Mesenchymal stem cell (in vitro differentiated cells and primary cell): ENCODE measurements around the gene FUZ.
A peak's percentile ranks its signal among the peaks of the same experiment; 100 is the strongest.

Experiments used
- DNase-seq: peaks from one replicate; pipeline ENCODE4 v3.0.0-alpha.2; 2013
- H2AFZ ChIP-seq: one replicate; pipeline ENCODE4 v1.6.1; 2013; ENCODE audit warnings: low read depth, mild to moderate bottlenecking, control low read depth, inconsistent platforms, low read length, moderate library complexity
- H2AK5ac ChIP-seq: 2 replicates; pipeline ENCODE4 v1.6.1; 2013; ENCODE audit warnings: low read length, moderate library complexity, mild to moderate bottlenecking, inconsistent platforms; ENCODE audit not compliant: severe bottlenecking
- H2BK120ac ChIP-seq: one replicate; pipeline ENCODE4 v1.6.1; 2013; ENCODE audit warnings: low read depth, mild to moderate bottlenecking, inconsistent platforms, low read length, moderate library complexity
- H2BK12ac ChIP-seq, 2 experiments: one replicate each; pipeline ENCODE4 v1.6.1; 2013; ENCODE audit warnings: inconsistent platforms in 2 of 2, low read length in 2 of 2, mild to moderate bottlenecking in 2 of 2, moderate library complexity in 2 of 2, control low read depth in 1 of 2
- H2BK15ac ChIP-seq: one replicate; pipeline ENCODE4 v1.6.1; 2013; ENCODE audit warnings: mild to moderate bottlenecking, low read depth, inconsistent platforms; ENCODE audit not compliant: poor library complexity, severe bottlenecking
- H2BK5ac ChIP-seq: 2 replicates; pipeline ENCODE4 v1.6.1; 2013; ENCODE audit warnings: low read depth, mild to moderate bottlenecking, low read length, control low read depth, inconsistent platforms; ENCODE audit not compliant: poor library complexity, severe bottlenecking
- H3K14ac ChIP-seq, 2 experiments: one replicate each; pipeline ENCODE4 v1.6.1; 2013; ENCODE audit warnings: inconsistent platforms in 2 of 2, low read length in 2 of 2, control low read depth in 1 of 2, mild to moderate bottlenecking in 1 of 2, moderate library complexity in 1 of 2
- H3K18ac ChIP-seq, 2 experiments: one replicate each; pipeline ENCODE4 v1.6.1; 2013; ENCODE audit warnings: inconsistent platforms in 2 of 2, low read length in 2 of 2, control low read depth in 1 of 2, low read depth in 1 of 2, mild to moderate bottlenecking in 1 of 2
- H3K23ac ChIP-seq, 2 experiments: one replicate each; pipeline ENCODE4 v1.6.1; 2013; ENCODE audit warnings: inconsistent platforms in 2 of 2, low read length in 2 of 2, mild to moderate bottlenecking in 2 of 2, moderate library complexity in 2 of 2, control low read depth in 1 of 2
- H3K27ac ChIP-seq: 2 replicates; pipeline ENCODE4 v1.5.1; 2013; ENCODE audit warnings: mild to moderate bottlenecking, moderate library complexity, low read length, control low read depth, inconsistent platforms; ENCODE audit not compliant: poor library complexity, severe bottlenecking
- H3K27me3 ChIP-seq, 2 experiments: 2 replicates each; pipeline versions ENCODE4 v1.6.1 to v1.7.0; 2013; ENCODE audit warnings: low read length in 2 of 2, mild to moderate bottlenecking in 2 of 2, moderate library complexity in 2 of 2, control low read depth in 1 of 2, inconsistent platforms in 1 of 2; ENCODE audit not compliant: control insufficient read depth in 1 of 2, insufficient read depth in 1 of 2
- H3K36me3 ChIP-seq, 2 experiments: 2 replicates each; pipeline versions ENCODE4 v1.6.1 to v1.7.0; 2013; ENCODE audit warnings: low read length in 2 of 2, control low read depth in 1 of 2, inconsistent platforms in 1 of 2, low read depth in 1 of 2, mild to moderate bottlenecking in 1 of 2; ENCODE audit not compliant: insufficient read depth in 2 of 2, control insufficient read depth in 1 of 2
- H3K4ac ChIP-seq, 2 experiments: one replicate each; pipeline ENCODE4 v1.6.1; 2013; ENCODE audit warnings: inconsistent platforms in 2 of 2, low read length in 2 of 2, mild to moderate bottlenecking in 2 of 2, moderate library complexity in 2 of 2, control low read depth in 1 of 2, low read depth in 1 of 2
- H3K4me1 ChIP-seq: 2 replicates; pipeline ENCODE4 v1.6.1; 2013; ENCODE audit warnings: low read depth, low read length, control low read depth; ENCODE audit not compliant: control insufficient read depth, insufficient read depth
- H3K4me2 ChIP-seq: 2 replicates; pipeline ENCODE4 v1.6.1; 2013; ENCODE audit warnings: low read length, mild to moderate bottlenecking, inconsistent platforms; ENCODE audit not compliant: poor library complexity, severe bottlenecking
- H3K4me3 ChIP-seq, 2 experiments: 2 replicates each; pipeline versions ENCODE4 v1.5.1 to v1.7.0; 2013; ENCODE audit warnings: low read length in 2 of 2, mild to moderate bottlenecking in 2 of 2, control low read depth in 1 of 2, low read depth in 1 of 2; ENCODE audit not compliant: insufficient read depth in 1 of 2
- H3K79me1 ChIP-seq: replicated peaks from 2 replicates; pipeline ENCODE4 v1.6.1; 2013; ENCODE audit warnings: mild to moderate bottlenecking, control low read depth, low read length, inconsistent platforms; ENCODE audit not compliant: poor library complexity, severe bottlenecking
- H3K9ac ChIP-seq: 2 replicates; pipeline ENCODE4 v1.7.0; 2013; ENCODE audit warnings: mild to moderate bottlenecking, low read length, moderate library complexity
- H3K9me3 ChIP-seq: 2 replicates; pipeline ENCODE4 v1.7.0; 2013; ENCODE audit warnings: mild to moderate bottlenecking, low read length; ENCODE audit not compliant: control insufficient read depth
- H4K8ac ChIP-seq: one replicate; pipeline ENCODE4 v1.6.1; 2013; ENCODE audit warnings: inconsistent platforms, mild to moderate bottlenecking, low read length, moderate library complexity
- H4K91ac ChIP-seq: one replicate; pipeline ENCODE4 v1.6.1; 2013; ENCODE audit warnings: mild to moderate bottlenecking, low read length, inconsistent platforms
- WGBS: methylation state at CpG from one replicate; pipeline ENCODE4 v1.1.7; 2013; ENCODE audit warnings: mixed read lengths; 5-methylcytosine and 5-hydroxymethylcytosine counted together

FUZ gene

DNA sequence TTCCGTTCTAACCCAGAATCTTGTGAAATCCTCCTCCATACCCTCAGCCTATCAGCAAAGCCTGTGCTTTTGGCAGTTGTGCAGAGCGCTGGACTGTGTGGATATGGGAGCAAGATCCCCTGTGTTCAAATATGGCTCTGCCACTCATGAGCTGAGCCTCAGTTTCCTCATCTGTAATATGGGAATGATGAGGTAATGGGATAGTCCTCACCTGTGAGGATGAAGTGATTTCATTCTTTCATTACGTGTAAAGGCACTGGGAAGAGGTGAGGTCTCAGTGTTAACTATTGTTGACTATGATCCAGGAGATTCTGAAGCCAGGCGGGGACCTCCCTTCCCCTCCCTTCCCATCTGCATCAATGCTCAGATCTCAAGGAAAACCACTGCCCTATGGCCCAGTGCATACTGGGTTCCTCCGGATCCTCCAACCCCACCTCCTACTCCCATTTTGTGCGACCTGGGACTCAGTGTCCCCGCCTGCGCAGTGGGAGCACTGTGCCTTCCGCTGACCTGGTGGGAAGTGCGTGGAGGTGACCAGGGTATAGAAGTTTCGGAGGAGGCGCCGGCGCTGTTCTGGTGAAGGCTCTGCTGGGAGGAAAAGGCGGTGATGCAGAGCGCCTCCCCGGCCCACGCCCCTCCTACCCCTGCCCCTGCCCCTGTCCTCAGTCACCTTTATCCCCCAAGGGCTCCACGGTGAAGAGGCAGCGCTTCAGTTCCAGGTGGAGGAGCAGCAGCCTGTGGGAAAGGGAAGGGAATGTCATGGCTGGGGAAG lies 5.0 kb downstream of the FUZ start:
- H2BK12ac ChIP-seq = no peak overlapping the region
- no peak overlapping the region for H2AFZ ChIP-seq
- H3K27ac ChIP-seq = no peak overlapping the region
- peak overlapping the region in 1 of 2 experiments; percentile 8 for H3K14ac ChIP-seq
- H3K4ac ChIP-seq = no peak overlapping the region
- no peak overlapping the region for H3K18ac ChIP-seq
- H4K8ac ChIP-seq = peak overlapping the region; percentile 85
- peaks cover 49 to 59% of the 10 kb centered on the region in 2 experiments for H3K36me3 ChIP-seq
- peak overlapping the region; percentile 17 for H2BK15ac ChIP-seq
- peaks cover 6% of the 10 kb centered on the region for H3K79me1 ChIP-seq
- H3K9ac ChIP-seq = peak overlapping the region; percentile 43
- no peak overlapping the region for H3K4me2 ChIP-seq
- no peak overlapping the region for H4K91ac ChIP-seq
- H2BK5ac ChIP-seq = no peak overlapping the region
- H2AK5ac ChIP-seq = no peak overlapping the region
- WGBS = 100% methylated on average over 3 of the region's 20 CpGs
- no peak overlapping the region for H3K23ac ChIP-seq
- H3K9me3 ChIP-seq = no peaks in the 10 kb centered on the region
- peaks cover 21% of the 10 kb centered on the region for H3K4me1 ChIP-seq
- H2BK120ac ChIP-seq = no peak overlapping the region
- no peak for DNase-seq
- H3K27me3 ChIP-seq = no peaks in the 10 kb centered on the region
- H3K4me3 ChIP-seq = peak overlapping the region in 1 of 2 experiments; percentile 90

DNA sequence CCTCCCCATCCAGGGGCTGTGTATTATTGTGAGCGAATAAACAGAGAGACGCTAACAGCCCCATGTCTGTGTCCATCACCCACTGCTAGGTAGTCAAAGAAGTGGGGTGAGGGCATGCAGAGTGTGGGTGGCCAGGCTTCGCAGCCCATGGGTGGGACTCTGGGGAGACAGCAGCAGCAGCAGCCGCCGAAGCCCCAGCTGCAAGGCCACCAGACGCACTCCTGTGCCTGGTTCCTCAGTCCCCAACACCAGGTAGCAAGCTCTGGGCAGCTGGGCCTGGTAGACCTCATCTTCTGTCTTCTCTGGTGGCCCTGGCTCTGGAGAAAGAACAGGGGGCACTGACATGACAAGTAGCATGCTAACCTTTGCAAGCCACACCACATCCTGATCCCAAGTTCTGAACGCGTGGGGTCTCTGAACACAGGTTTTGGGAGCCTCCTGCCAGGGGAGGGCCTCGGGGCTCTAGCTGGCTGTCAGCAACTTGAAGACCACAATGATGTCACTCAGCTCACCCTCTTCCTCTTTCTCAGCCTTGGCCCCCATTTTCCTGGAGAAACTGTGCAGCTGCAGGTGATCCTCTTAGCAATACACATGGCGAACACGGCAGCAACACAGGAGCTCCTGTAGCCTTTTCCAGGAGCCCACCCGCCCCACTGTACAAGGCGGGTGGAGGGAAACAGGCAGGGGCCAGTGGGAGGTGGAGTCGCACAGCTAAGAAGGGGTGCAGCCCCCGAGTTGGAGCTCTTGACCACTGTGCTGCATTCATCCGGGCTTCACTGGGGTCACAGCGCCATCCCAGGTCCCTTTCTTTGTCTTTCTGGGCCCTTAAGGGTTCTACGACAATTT lies 5.8 kb downstream of the FUZ start:
- Histone ChIP-seq H3K4me3 (no peak overlapping the region), H3K4me2 (no peak overlapping the region), H2BK5ac (no peak overlapping the region), H4K8ac (no peak overlapping the region), H3K9ac (no peak overlapping the region), H3K9me3 (no peaks in the 10 kb centered on the region), H3K23ac (no peak overlapping the region), H3K27me3 (no peaks in the 10 kb centered on the region), H2BK15ac (no peak overlapping the region), H3K4ac (no peak overlapping the region), H2BK120ac (no peak overlapping the region), H3K27ac (no peak overlapping the region), H2AK5ac (no peak overlapping the region), H3K36me3 (peaks cover 54 to 67% of the 10 kb centered on the region in 2 experiments), H2BK12ac (no peak overlapping the region), H4K91ac (peak overlapping the region; percentile 8), H3K14ac (no peak overlapping the region), H2AFZ (no peak overlapping the region), H3K79me1 (peaks cover 6% of the 10 kb centered on the region), H3K4me1 (peaks cover 14% of the 10 kb centered on the region), H3K18ac (no peak overlapping the region)
- DNase-seq = no peak
- 95% methylated on average over 17 of the region's 18 CpGs for WGBS

DNA sequence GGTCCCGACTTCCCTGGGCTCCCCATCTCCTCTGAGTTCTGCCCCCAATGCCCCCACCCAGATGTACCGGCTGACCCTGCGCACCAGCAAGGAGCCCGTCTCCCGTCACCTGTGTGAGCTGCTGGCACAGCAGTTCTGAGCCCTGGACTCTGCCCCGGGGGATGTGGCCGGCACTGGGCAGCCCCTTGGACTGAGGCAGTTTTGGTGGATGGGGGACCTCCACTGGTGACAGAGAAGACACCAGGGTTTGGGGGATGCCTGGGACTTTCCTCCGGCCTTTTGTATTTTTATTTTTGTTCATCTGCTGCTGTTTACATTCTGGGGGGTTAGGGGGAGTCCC lies 6.5 kb downstream of the FUZ start:
- Histone ChIP-seq H2AFZ (no peak overlapping the region), H4K8ac (no peak overlapping the region), H2BK12ac (no peak overlapping the region), H3K27ac (no peak overlapping the region), H4K91ac (no peak overlapping the region), H3K27me3 (no peaks in the 10 kb centered on the region), H3K4ac (no peak overlapping the region), H2BK15ac (no peak overlapping the region), H3K4me2 (no peak overlapping the region), H3K14ac (no peak overlapping the region), H3K4me3 (no peak overlapping the region), H3K18ac (no peak overlapping the region), H3K79me1 (peaks cover 6% of the 10 kb centered on the region), H2BK120ac (no peak overlapping the region), H3K36me3 (peaks cover 54 to 74% of the 10 kb centered on the region in 2 experiments), H2AK5ac (no peak overlapping the region), H2BK5ac (no peak overlapping the region), H3K4me1 (peaks cover 17% of the 10 kb centered on the region), H3K23ac (no peak overlapping the region), H3K9me3 (no peaks in the 10 kb centered on the region), H3K9ac (no peak overlapping the region)
- 93% methylated on average over 7 of the region's 8 CpGs for WGBS
- no peak for DNase-seq
